ENCODE data around the gene PCDH12. TPM values are rescaled to one million over a fixed set of nuclear protein-coding genes. Genes with fewer than 3 reads are reported as not detected.

PCDH12 gene
- total and polyA plus RNA-seq, 2 of the 8 experiments (the other 6 are each of a cell fraction or from before 2014, with no cell fraction given) = 0.06 to 0.17 TPM

GRCh38 chr5:141929398-141930058, 28.5 kb downstream of the PCDH12 start:
- peaks cover 31 to 87% (median 67%) of the 10 kb centered on the region in 4 experiments for H3K36me3 ChIP-seq (ENCODE audit: control insufficient read depth in 2 of 4, insufficient read depth in 4 of 4, low read length in 3 of 4)
- peaks cover 1 to 5% of the 10 kb centered on the region in 2 experiments; a peak in 1 of 4 replicates for H3K79me2 ChIP-seq (ENCODE audit: control insufficient read depth in 1 of 2, insufficient read depth in 2 of 2, low read length in 2 of 2)
- peaks cover 3% of the 10 kb centered on the region; the same call in 1 of the 2 replicates for H3K79me1 ChIP-seq (ENCODE audit: low read depth, low read length)
- no peak overlapping the region for H4K91ac ChIP-seq (replicated peaks; ENCODE audit: insufficient read length, low read length)
- H3K23ac ChIP-seq (ENCODE audit: insufficient read length) = no peak overlapping the region
- no peak overlapping the region for H2BK120ac ChIP-seq (replicated peaks; ENCODE audit: low read depth, low read length)
- H3K23me2 ChIP-seq (ENCODE audit: low read depth, low read length) = no peaks in the 10 kb centered on the region
- H3K9ac ChIP-seq (replicated peaks in 1 of 4; ENCODE audit: extremely low read depth in 1 of 4, low read depth in 3 of 4, low read length in 3 of 4) = no peak overlapping the region
- H3K4me3 ChIP-seq (ENCODE audit: extremely low read depth in 1 of 4, insufficient read depth in 2 of 4, low read depth in 3 of 4, low read length in 4 of 4) = no peak overlapping the region
- no peak overlapping the region for H2BK20ac ChIP-seq (ENCODE audit: low read length)
- H3K4ac ChIP-seq (replicated peaks; ENCODE audit: insufficient read length, low read depth, low read length) = no peak overlapping the region
- H4K8ac ChIP-seq (ENCODE audit: extremely low read depth, insufficient read depth, low read length) = no peak overlapping the region
- H3K4me1 ChIP-seq (replicated peaks in 1 of 4; ENCODE audit: control insufficient read depth in 3 of 4, insufficient read depth in 4 of 4, low read length in 3 of 4) = no peaks in the 10 kb centered on the region
- no peak overlapping the region for H2BK12ac ChIP-seq (ENCODE audit: low read depth, low read length)
- H3K4me2 ChIP-seq (ENCODE audit: insufficient read depth in 1 of 2, low read depth in 2 of 2, low read length in 2 of 2) = no peak overlapping the region
- no peak overlapping the region for H3K14ac ChIP-seq (ENCODE audit: insufficient read length)
- H2AFZ ChIP-seq (ENCODE audit: low read length) = no peak overlapping the region
- TF ChIP-seq SIN3A (conservative IDR thresholded peaks at IDR 0.05 in 1 of 2, IDR thresholded peaks at IDR 0.05 in 1 of 2; ENCODE audit: low read depth in 1 of 2, low read length in 2 of 2) = no peak
- no peak for TF ChIP-seq SP1 (IDR thresholded peaks at IDR 0.05; ENCODE audit: low read depth, low read length)
- peak in 2 of 3 experiments; percentile 8 to 10; a peak in 2 of 4 replicates for TF ChIP-seq CTCF (IDR thresholded peaks at IDR 0.05; ENCODE audit: control extremely low read depth in 1 of 3, insufficient read depth in 1 of 3, low read depth in 1 of 3, low read length in 3 of 3)
- no peaks in the 10 kb centered on the region for H3K27me3 ChIP-seq (replicated peaks in 1 of 4; ENCODE audit: control insufficient read depth in 3 of 4, extremely low read depth in 1 of 4, insufficient read depth in 3 of 4, low read length in 3 of 4)
- CTCF ChIA-PET (ENCODE audit: partially characterized antibody) = interaction anchor here (0.6 to 20.8 kb wide), 10 partner anchors 11 to 1254 kb away, joined by 3 to 324 read pairs (median 4); partner anchors contain the start of gene PCDH12
- H3K27ac ChIP-seq (ENCODE audit: low read depth, low read length) = no peak overlapping the region
- H2BK15ac ChIP-seq (ENCODE audit: low read length) = no peak overlapping the region
- H2AK5ac ChIP-seq (ENCODE audit: low read depth, low read length) = no peak overlapping the region
- no peak overlapping the region for H4K5ac ChIP-seq (ENCODE audit: insufficient read length, low read depth, low read length)
- H4K20me1 ChIP-seq (replicated peaks in 1 of 2; ENCODE audit: control insufficient read depth in 1 of 2, insufficient read depth in 2 of 2, low read length in 2 of 2) = peaks cover 0 to 3% of the 10 kb centered on the region in 2 experiments
- no peak for DNase-seq (ENCODE audit: low read depth in 1 of 2, low spot score in 2 of 2)
- POLR2A ChIA-PET (ENCODE audit: partially characterized antibody) = interaction anchor here (1.4 to 1.8 kb wide), 2 partner anchors 10 to 18 kb away, joined by 4 read pairs; no protein-coding TSS in a partner anchor
- no peak overlapping the region for H2BK5ac ChIP-seq (ENCODE audit: low read depth, low read length)
- H3K9me3 ChIP-seq (ENCODE audit: insufficient read depth in 2 of 2, low read depth in 1 of 2, low read length in 1 of 2) = no peaks in the 10 kb centered on the region
- 92% methylated on average over 19 of the region's 19 CpGs; no CpG with 5 or more reads in 1 of the 2 experiments for WGBS, 2 experiments (ENCODE audit: extremely low coverage in 1 of 2, insufficient coverage in 1 of 2, insufficient read length in 1 of 2, insufficient replicate concordance in 2 of 2, low coverage in 1 of 2, low lambda C conversion rate in 2 of 2, missing lambda C conversion rate in 1 of 2)
- H3K56ac ChIP-seq (replicated peaks; ENCODE audit: insufficient read length, low read depth, low read length) = no peak overlapping the region
- no peak for FAIRE-seq
- H3K18ac ChIP-seq (ENCODE audit: extremely low read depth, low read length) = no peak overlapping the region
